Activated naive CD4-positive, alpha-beta T cell treated with anti-CD3 and anti-CD28 coated beads, Interleukin-2, amount 10 ng/mL, durations not matched to agents 7 days and 5 days (primary cell): Measurements from ENCODE around the gene SAFB2.

Experiments
- CTCF ChIA-PET: fragments of 350-600 bp; sonication (Branson Sonifier 250); formaldehyde crosslinking; loops from one replicate; lab custom pipeline; 2021; ENCODE audit warnings: antibody characterized with exemption; lab: Charles Lee
- DNase-seq: peaks from one replicate; pipeline ENCODE4 v3.0.0-alpha.2; 2020
- H3K27ac Mint-ChIP-seq: one replicate; pipeline ENCODE4 v1.8.0; 2021; ENCODE audit warnings: mild to moderate bottlenecking, moderate library complexity, mixed read lengths
- H3K27me3 Mint-ChIP-seq: one replicate; pipeline ENCODE4 v1.8.0; 2021; ENCODE audit warnings: mild to moderate bottlenecking, mixed read lengths
- H3K36me3 Mint-ChIP-seq: one replicate; pipeline ENCODE4 v1.8.0; 2021; ENCODE audit warnings: mixed read lengths
- H3K4me1 Mint-ChIP-seq: one replicate; pipeline ENCODE4 v1.8.0; 2021; ENCODE audit warnings: mixed read lengths
- H3K4me3 Mint-ChIP-seq: one replicate; pipeline ENCODE4 v1.8.0; 2021; ENCODE audit warnings: mild to moderate bottlenecking, moderate library complexity, mixed read lengths
- H3K9me3 Mint-ChIP-seq: one replicate; pipeline ENCODE4 v1.8.0; 2021; ENCODE audit warnings: mixed read lengths

Gene SAFB2

GRCh38 chr19:5545984-5546383 lies 76.6 kb downstream of the SAFB2 start:
- peaks cover 9% of the 10 kb centered on the region for H3K27me3 Mint-ChIP-seq
- DNase-seq = no peak
- CTCF ChIA-PET = no interaction called here
- no peaks in the 10 kb centered on the region for H3K9me3 Mint-ChIP-seq
- H3K27ac Mint-ChIP-seq = no peak overlapping the region
- no peaks in the 10 kb centered on the region for H3K4me1 Mint-ChIP-seq
- H3K4me3 Mint-ChIP-seq = no peak overlapping the region
- no peaks in the 10 kb centered on the region for H3K36me3 Mint-ChIP-seq

GRCh38 chr19:5545051-5545450 lies 77.5 kb downstream of the SAFB2 start:
- DNase-seq = no peak
- CTCF ChIA-PET = no interaction called here
- Mint-ChIP-seq H3K36me3 (no peaks in the 10 kb centered on the region), H3K27me3 (peaks cover 7% of the 10 kb centered on the region), H3K9me3 (no peaks in the 10 kb centered on the region), H3K4me1 (no peaks in the 10 kb centered on the region), H3K4me3 (no peak overlapping the region), H3K27ac (no peak overlapping the region)

- no peak for DNase-seq
- no peaks in the 10 kb centered on the region for H3K36me3 Mint-ChIP-seq
Observed at GRCh38 chr19:5542665-5543064, 79.9 kb downstream of the SAFB2 start.

GRCh38 chr19:5541456-5541855 lies 81.1 kb downstream of the SAFB2 start:
- Mint-ChIP-seq H3K4me1 (no peaks in the 10 kb centered on the region), H3K9me3 (no peaks in the 10 kb centered on the region), H3K4me3 (no peak overlapping the region), H3K27ac (no peak overlapping the region), H3K36me3 (no peaks in the 10 kb centered on the region), H3K27me3 (peaks cover 15% of the 10 kb centered on the region)
- no peak for DNase-seq
- CTCF ChIA-PET = no interaction called here

More at GRCh38 chr19:5542665-5543064, 79.9 kb downstream of the SAFB2 start:
- Mint-ChIP-seq H3K9me3 (no peaks in the 10 kb centered on the region), H3K27ac (no peak overlapping the region), H3K27me3 (peaks cover 4% of the 10 kb centered on the region), H3K4me3 (no peak overlapping the region), H3K4me1 (no peaks in the 10 kb centered on the region)
- CTCF ChIA-PET = interaction anchor here (0.7 kb wide), 1 partner anchor 334 kb away, joined by 4 read pairs; no protein-coding TSS in a partner anchor

- no peak for DNase-seq
- H3K27me3 Mint-ChIP-seq = peaks cover 25% of the 10 kb centered on the region
- peaks cover 3% of the 10 kb centered on the region for H3K36me3 Mint-ChIP-seq
- H3K4me1 Mint-ChIP-seq = no peaks in the 10 kb centered on the region
- H3K9me3 Mint-ChIP-seq = peaks cover 8% of the 10 kb centered on the region
- H3K4me3 Mint-ChIP-seq = no peak overlapping the region
- H3K27ac Mint-ChIP-seq = no peak overlapping the region
- CTCF ChIA-PET = no interaction called here
Observed at GRCh38 chr19:5540208-5540607, 82.4 kb downstream of the SAFB2 start.

- CTCF ChIA-PET = no interaction called here
- Mint-ChIP-seq H3K4me1 (no peaks in the 10 kb centered on the region), H3K36me3 (peaks cover 7% of the 10 kb centered on the region), H3K27me3 (peaks cover 26% of the 10 kb centered on the region), H3K4me3 (no peak overlapping the region), H3K27ac (no peak overlapping the region), H3K9me3 (peaks cover 25% of the 10 kb centered on the region)
- no peak for DNase-seq
Observed at GRCh38 chr19:5537870-5538269, 84.7 kb downstream of the SAFB2 start.
